ENCODE measurements around the gene AHRR.

Gene AHRR

DNA sequence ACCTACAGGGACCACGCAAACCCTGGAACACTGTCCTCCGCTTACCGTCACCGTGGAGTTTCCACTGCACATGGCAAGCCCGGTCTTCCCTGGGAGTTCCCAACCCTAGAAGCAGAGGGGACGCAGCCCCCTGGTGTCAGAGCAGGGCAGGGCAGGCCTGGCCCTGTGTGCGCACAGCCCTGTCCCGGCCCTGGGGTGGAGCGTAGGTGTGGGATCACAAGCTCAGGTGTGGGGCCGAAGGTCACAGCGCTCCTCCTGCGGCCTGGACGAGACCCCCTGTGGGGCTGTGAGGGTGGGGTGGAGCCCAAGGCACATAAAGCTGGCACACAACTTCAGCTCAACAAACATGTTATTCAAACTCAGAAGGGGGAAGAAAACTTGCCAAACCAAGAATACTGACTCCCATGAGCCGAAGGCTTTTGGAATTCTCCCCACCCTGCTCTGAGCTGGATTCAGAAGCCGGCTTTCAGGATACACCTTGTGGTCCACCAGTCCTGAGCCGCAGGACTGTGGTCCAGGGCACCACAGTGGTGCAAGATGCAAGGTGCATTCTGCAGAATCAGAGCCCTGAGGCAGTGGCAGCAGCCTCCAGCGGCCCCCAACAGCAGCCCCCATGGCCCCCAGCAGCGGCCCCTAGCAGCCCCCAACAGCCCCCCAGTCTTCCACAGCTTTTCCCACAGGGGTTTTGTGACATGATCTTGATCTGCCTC, 109.6 kb downstream of the AHRR start:
- DNase-seq, result peak; percentile 15 to 85

DNA sequence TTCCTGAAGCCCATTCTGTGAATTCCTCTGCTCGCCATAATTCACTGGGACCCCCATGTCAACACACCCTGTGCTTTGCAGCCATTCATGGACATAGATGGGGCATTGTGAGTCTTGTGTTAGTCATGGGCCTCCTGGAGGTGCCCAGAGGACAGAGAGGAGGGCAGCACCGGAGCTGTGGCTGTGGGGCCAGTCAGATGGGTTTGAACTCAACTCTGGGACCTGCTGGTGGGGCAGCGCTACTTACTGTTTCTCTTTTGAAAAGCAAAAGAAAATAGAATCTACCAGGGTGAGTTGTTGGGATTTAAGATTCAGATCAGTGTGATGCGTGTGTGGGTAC, 110.2 kb downstream of the AHRR start:
- no peak for DNase-seq

DNA sequence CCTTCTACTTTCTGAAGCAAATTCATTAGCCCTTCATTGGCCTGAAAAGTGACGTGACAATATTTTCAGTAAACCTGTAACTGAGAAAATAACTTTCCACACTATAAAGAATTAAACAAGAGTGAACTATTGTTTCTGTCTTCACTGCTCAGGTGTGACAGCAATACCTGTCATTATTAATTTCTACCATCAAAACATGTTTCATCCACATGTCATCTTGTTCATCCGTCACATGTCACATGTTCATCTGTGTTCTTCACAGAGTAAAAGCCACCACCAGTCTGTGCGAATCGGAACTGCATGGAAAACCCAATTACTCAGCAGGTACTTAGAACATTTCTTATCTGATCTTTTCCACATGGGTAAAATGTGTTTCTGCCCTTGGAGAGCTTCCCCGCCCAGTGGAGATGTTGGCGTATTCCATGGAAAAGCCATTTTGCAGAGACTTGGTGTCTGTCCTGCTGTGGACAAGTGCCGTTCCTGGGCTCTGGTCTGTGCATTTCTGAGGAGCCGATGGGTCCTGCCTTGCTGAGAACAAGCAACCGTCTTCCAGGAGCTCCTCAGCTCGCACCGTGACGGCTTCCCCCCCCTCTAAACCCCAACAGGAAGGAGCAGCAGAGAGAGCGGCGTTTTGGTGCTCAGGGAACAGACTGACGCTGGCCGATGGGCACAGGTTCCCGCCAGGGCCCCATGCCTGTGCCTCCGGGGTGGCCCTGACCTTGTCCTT, 110.8 kb downstream of the AHRR start:
- DNase-seq, result no peak

DNA sequence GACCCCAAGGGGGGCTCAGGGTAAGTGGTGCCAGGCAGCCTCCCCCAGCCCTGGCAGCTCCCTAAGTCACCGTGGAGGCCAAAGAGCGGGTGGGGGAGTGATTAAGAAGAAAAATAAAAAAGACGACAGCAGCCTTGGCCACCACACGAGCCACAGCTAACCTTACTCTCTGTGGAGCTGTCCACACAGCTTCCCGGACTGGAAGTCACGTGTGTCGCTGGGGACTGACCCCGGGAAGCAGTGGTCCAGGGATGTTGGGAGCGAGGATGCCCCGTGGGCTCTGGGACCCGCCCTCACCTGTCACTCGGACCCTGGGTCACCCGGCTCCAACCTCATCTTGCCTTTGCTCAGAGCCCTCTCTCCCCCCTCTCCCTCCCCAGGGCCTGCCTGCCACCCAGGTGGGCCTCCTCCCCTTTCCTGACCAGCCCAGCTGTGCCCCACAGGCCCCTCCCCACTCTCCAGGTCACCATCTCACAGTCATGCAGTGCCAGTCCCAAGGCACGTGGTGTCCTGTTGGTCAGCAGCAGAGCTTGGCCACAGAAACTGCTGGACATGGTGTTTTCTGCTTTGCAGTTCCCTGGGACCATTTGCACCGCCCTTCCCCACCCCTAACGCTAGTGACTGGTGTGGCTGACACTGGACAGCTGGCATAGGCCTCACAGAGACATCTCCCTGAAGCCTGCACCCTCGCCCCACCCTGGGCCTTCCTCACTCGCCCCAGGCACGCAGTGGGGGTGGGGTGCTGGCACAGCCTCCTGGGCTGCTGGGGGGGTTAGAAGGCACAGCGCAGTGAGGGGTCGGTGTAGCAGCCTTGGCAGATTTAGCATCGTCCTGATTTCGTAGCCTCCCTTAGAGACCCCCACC, 111.6 kb downstream of the AHRR start:
- no peak for DNase-seq

DNA sequence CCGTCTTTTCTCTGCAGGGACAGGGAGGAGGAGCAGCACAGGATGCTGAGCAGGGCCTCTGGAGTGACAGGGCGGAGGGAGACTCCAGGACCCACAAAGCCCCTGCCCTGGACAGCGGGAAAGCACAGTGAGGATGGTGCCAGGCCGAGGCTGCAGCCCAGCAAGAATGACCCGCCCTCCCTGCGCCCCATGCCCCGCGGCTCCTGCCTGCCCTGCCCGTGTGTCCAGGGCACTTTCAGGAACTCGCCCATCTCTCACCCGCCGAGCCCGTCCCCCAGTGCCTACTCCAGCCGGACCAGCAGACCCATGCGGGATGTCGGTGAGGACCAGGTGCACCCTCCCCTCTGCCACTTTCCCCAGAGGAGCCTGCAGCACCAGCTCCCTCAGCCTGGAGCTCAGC, 112.3 kb downstream of the AHRR start:
- no peak for DNase-seq

DNA sequence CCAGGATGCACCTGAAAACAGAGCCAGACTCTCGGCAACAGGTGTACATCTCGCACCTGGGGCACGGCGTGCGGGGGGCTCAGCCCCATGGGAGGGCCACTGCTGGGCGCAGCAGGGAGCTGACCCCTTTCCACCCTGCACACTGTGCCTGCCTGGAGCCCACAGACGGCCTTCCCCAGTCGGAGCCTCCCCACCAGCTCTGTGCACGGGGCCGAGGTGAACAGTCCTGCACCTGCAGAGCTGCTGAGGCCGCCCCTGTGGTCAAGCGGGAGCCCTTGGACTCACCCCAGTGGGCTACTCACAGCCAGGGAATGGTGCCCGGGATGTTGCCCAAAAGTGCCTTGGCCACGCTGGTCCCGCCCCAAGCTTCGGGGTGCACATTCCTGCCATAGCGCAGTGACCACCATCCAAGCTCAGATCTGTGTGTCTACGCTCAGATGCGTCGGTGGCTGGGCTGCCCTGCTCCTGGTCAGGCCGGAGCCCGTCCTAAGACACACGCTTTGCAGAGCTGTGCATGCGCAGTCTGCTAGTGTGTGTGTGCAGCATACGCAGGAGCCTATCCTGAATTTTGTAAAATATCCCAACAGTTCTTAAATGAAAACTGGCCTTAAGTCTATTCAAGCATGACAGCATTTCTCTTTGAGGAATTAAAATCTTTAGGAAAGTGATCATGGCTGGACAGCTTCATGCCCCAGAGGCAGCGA, 113.1 kb downstream of the AHRR start:
- no peak for DNase-seq

DNA sequence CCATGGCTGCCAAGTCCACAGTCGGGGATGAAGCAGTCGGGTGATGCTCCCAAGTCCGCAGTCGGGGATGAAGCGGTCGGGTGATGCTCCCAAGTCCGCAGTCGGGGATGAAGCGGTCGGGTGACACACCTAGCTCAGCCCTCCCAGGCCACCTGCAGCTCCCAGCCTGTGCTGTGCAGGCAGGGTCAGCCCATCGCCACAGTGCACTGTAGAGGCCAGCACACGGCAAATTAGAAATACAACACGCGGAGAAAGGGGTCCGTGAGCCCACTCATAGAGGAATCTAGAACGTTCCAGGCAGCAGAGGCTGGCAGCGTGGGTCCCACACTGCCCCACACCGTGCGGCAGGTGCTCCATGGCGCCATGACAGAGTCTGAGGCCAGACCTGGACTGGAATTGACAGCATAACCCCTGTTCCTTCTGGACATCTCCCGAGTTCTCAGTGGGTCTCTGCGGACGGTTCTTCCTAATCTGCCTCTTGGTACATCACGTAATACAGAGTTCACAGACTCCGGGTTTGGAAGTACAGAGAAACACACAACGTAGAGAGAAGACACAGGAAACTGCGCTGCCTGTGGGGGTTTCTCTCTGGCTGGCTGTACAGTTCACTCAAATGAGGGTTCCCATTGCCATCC, 113.8 kb downstream of the AHRR start:
- DNase-seq, result no peak

DNA sequence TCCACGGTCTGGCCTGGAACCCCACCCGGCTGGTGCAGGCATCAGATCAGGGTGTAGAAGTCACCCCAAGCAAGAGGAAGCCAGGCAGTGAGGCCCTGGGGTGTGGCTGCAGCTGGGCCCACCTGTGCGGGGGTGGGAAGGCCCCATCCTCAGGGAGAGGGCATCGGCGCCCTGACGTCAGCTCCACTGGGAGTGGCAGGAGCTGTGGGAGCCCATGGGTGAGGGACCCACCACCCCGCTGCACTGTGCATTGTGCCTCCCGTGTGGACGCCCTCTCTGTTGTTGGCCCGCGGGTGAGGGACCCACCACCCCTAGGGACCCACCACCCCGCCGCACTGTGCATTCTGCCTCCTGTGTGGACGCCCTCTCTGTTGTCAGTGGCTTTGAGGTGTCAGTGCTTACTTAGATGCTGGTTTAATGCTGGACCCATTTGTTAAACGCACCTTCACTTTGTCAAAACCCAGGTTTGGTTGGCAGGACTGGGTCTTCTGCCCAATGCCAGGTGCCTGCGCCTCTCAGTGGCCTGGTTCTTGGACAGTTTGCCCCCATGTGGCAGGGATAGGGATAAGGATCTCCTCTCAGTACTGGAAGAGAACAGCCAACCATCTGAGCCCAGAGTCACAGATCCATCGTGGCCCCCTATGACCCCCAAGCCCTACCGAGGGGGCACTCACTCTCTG, 114.6 kb downstream of the AHRR start:
- peak in 1 of 2 experiments; percentile 63 for DNase-seq

DNA sequence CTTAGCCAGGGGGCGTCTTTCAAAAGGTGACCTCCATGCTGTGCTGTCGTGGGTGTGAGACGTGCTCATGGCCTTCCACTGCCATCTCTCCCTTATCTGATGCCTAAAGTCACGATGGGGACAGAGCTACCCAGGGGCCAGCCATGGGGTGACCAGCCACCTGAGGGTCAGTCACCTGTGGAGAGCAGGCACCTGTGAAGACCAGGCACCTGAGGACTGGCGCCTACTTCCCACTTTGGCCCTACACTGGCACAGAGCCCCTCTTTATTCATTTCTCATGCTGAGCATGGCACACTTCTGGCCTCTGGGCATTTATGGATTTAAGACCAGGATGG, 115.1 kb downstream of the AHRR start:
- no peak for DNase-seq

DNA sequence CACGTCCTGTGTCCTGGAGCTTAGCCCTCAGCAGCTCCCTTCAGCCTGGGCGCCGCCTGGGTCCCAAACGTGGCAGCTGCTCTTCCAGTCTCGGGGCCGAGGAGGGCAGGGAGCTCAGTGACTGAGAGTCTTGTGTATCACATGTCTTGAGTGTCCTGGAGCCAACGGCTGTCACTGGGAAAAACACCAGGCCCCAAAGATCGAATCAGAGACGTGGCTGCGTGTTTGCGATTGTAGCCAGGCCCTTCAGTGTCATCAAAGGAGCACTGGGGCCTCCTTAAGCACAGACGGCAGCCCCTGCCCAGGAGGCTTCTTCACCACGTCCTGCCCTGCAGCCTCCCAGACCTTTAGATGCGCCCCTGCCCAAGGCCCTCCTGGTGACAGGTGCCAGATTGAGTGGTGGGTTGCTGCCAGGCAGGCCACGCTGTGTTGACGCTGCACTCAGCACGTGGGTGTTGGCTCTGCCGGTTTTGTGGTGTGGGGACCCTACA, 115.8 kb downstream of the AHRR start:
- DNase-seq, result no peak

DNA sequence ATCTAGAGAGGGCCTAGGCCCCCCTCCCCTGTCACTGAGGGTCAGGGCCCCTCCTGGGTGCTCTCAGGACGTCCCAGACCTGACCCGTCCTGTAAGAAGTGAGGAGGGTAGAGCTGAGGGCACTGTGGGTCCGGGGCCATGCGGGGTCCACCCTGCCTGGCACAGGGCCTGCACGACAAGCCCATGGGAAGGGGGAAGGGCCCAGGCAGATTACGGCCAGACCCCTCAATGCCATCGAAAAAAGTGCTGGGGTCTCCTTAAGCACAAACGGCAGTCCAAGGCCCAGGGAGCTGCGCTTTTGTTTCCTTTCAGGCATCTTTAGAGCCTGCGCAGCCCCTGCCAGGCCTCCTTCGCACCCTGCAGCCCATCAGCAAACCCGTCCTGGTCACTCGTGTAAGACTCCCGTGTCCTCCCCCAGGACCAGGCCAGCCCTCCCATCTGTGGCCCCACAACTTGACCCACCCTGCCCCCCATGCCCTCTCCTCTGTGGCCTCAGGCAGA, 117.0 kb downstream of the AHRR start:
- DNase-seq, result no peak

DNA sequence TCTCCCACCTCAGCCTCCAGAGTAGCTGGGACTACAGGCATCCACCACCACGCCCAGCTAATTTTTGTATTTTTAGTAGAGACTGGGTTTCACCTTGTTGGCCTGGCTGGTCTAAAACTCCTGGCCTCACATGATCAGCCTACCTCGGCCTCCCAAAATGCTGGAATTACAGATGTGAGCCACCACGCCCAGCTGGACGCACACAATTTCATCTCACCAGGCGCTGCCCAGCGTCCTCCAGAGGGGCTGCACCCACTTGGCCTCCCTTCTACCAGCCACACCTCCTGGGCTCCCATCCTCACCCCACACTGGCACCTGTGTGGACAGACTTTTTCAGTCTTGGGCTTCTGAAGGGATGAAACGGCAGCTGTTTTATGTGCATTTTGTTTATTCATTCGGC, 117.7 kb downstream of the AHRR start:
- no peak for DNase-seq

DNA sequence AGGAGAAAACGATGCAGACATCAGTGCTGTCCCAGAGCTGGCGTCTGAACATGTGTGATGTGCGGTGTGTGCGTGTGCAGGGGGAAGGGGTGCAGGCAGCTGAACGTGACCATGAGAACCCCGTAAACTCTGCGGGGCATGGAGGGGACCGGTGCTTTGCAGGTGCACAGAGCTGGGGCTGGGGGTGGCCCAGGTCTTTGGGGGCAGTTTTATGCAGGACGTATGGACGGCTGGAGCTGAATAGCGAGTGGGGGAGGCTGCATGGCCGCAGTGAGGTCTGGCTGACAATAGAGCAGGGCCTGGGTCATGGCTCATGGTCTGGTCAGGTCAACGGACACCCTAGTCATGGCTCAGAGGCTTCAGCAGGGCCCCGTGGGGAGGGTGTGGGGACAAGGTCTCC, 118.1 kb downstream of the AHRR start:
- no peak for DNase-seq

DNA sequence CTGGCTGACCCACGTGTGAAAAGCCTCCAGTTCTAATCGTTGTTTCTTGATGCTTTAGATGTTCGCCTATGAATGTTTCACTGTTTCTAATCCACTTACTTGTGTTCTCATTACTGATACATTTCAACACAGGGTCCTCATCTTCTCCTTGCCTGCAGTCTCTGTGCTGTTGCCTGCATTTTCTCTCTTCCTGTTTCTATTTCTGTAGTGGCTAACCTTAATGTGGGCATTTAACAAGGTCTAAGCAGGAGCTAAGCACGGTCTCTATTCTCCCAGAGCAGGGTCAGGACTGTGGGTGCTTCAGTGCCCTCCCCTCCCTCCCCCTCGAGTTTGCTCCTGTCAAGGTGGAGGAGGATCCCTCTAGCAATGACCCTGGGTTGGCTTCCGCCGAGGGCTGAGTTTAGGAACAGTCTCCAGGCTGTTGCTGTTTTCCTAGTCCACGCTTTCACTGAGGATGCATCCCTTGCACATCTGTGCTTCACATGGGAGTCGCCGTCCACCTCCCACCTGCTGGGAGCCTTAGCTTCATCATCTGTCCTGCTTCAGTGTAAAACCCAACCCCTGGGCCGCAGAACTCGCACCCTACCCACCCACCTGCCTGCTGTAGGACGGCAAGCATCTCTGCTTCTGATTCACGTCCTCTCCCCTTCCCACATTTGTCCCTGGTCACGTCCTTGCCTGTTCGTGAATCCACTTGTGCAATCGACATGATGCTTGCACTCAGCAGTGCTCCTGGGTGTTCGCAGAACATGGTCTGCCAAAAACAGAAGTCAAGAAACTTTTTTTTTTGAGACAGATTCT, 119.1 kb downstream of the AHRR start:
- DNase-seq, result no peak

DNA sequence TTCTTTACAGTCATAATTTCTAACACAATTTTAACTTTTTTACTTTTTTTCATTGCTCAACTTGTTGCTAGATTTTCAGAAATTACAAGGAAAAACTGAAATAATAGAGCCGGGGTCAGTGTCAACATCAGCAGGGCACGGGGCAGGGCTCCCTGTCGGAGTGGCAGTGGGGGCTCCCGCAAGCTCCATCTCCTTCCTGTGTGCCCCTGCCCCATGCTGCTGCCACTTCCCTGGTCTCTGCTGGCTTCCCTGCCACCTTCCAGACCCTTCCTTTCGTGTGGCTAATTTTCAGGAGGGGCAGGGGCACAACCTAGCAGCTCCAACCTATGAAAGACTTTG, 120.5 kb downstream of the AHRR start:
- no peak for DNase-seq

DNA sequence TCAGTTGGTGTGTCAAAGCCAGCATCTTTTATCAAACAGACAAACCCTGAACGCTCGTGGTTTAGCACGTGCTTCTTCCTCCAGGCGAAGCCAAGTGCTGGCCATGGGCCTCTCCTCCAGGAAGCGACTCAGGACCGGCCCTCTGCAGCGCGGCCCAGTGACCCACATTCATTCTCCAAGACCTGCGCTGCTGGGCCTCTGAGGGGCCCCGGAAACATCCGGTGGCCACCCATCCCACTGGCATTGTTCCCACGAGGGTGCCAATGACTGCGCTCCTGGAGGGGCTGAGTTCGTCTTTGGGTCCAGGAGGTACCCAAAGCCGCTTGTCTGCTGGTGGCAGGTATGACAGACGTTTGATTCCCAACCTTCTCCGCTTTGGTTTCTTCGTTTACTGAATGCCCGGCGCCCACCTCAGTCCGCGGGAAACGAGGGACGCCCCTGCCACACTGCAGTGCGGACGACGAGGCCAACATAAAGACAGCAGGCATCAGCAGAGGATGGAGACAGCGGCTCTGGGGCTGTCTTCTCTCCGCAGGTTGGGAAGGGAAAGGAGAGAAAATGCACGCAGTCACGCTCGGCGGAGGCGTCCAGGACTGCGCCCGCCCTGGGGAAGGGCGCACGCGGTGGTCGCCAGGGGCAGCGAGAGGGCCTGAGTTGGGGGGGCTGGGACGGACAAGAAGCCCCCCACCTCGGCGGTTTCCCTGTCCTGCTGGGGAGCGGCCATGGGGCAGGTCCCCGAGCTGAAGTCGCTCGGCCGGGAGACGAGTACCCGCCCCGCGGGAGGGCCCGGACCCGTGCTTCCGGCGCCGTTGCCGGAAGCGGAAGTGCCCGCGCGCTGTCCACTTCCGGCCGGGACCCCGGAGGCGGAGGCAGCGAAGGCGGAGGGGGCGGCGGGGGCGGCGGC, 121.1 kb downstream of the AHRR start, which contains the start of gene EXOC3:
EXOC3 (plus strand) TSS at position 842 of the 904 bp plus-strand sequence. CDS start 3,030 bp downstream, outside the sequence.
- peak in 1 of 2 experiments; percentile 79 for DNase-seq

DNA sequence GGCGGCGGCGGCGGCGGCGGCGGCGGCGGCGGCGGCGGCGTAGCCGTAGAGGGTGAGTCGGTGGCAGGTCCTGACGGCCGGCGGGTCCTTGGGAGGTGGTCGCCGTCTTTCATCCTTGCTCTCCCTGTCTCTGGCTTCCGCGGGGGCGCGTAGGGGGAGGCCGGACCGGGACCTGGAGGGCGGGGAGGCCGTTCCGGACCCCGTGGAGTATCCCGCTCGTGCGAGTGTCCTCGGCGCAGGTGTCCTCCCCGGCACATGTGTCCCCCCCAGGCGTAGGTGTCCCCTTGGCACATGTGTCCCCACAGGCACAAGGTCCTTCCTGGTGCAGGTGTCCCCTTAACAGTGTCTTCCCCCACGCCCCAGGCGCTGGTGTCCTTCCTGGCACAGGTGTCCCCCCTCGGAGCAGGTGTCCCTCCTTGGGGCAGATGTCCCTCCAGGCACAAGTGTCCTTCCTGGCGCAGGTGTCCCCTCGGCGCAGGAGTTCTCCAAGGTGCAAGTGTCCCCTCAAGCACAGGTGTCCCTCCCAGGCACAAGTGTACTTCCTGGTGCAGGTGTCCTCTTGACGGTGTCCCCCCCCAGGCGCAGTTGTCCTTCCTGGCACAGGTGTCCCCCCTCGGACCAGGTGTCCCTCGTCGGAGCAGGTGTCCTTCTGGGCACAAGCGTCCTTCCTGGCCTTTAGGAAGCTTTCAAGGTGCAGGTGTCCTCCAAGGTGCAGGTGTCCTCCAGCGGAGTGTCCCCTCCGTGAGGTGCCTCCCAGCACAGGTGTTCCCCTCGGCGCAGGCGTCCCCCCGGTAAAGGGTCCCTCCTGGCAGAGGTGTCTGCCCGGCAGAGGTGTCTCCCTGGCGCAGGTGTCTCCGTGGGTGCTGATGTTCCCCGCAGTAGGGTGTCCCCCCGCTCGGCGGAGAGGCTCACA, 122.0 kb downstream of the AHRR start:
- DNase-seq, result no peak

DNA sequence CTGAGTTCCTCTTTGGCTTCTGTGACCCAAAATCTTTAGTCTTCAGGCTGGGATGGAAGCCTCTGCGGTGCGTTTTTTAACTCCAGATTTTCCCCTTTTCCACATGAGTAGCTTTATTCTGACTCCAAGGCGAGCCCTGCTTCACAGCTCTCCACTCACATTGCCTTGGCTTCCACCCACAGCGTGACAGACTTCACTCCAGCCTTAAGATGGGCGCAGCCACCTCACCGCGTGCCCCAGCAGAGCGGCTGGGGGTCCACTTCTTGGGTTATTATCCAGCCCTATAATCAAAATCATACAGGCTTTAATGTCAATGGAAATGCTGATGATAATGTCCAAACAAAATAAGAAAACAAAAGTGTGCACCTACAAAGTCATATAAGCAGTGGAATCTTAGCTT, 122.7 kb downstream of the AHRR start:
- no peak for DNase-seq

DNA sequence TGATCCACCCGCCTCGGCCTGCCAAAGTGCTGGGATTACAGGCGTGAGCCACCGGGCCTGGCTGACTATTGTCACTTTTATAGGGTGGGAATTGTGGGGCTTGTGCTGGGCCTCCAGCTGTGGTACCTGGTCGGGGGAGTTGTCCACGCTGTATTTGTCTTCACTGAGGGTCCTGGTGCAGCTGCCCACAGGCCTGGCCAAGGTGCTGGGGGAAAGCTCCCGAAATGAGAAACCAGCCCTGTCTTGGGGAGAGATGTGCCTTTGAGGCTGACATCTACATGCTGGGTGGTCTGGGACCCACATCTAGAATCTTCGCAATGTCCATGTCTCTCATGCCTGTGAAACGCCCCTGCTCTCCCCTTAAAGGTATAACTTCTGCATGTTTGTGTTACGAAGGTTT, 124.1 kb downstream of the AHRR start:
- DNase-seq, result no peak
